GM12878 (cell line): ENCODE results near the gene ZNF407. TPM values are rescaled to one million over a fixed set of nuclear protein-coding genes. Genes with fewer than 3 reads are reported as not detected.

Source experiments
- ATAC-seq: fragments of 200-7000 bp; cut with Tn5 transposase; 3 replicates; pipeline ENCODE4 v1.9.1; 2020; ENCODE audit warnings: mild to moderate bottlenecking, moderate library complexity
- BruUV-seq: library from RNA; stranded (reverse); fragments of 400-500 nt; replicated peaks from 2 replicates; lab custom pipeline; 2021; lab: Mats Ljungman, UMichigan
- CTCF ChIA-PET: fragments of 300-600 bp; sonication (Branson Sonifier 250); formaldehyde crosslinking; extraction: SDS; loops from one replicate; lab custom pipeline; 2021; ENCODE audit warnings: inconsistent platforms; lab: Yijun Ruan, JAX
- POLR2A ChIA-PET: fragments of 350-600 bp; formaldehyde crosslinking; extraction: SDS; loops from one replicate; lab custom pipeline; 2021; ENCODE audit warnings: inconsistent platforms; lab: Charles Lee
- RAD21 ChIA-PET: fragments of 300-600 bp; sonication (Branson Sonifier 250); formaldehyde crosslinking; loops from one replicate; lab custom pipeline; 2023; ENCODE audit warnings: antibody characterized with exemption; ENCODE audit not compliant: unreplicated experiment; lab: Charles Lee
- SMC1A ChIA-PET: fragments of 300-600 bp; sonication (Branson Sonifier 250); formaldehyde crosslinking; loops from one replicate; lab custom pipeline; 2023; ENCODE audit not compliant: unreplicated experiment, uncharacterized antibody; lab: Charles Lee
- DNase-seq: peaks from one replicate; pipeline ENCODE4 v3.0.0-alpha.2; 2011; ENCODE audit warnings: low read depth, low spot score
- FAIRE-seq: peaks from 3 replicates; lab custom pipeline; 2011; peaks lifted over from hg19 to GRCh38; lab: Jason Lieb, UNC
- H2AFZ ChIP-seq: 2 replicates; pipeline ENCODE4 v1.6.0; 2011; ENCODE audit warnings: low read depth, low read length, control low read depth; ENCODE audit not compliant: control insufficient read depth
- H3K27ac ChIP-seq: 2 replicates; pipeline ENCODE4 v1.5.1; 2011; ENCODE audit warnings: control low read depth; ENCODE audit not compliant: control insufficient read depth, insufficient read depth
- H3K27me3 ChIP-seq, 2 experiments: replicated peaks in 1 of 2; 2 replicates each; pipeline versions ENCODE4 v1.6.0 to v1.6.1; 2011; ENCODE audit warnings: low read length in 1 of 2; ENCODE audit not compliant: control insufficient read depth in 2 of 2, insufficient read depth in 2 of 2
- H3K36me3 ChIP-seq, 2 experiments: 2 replicates each; pipeline ENCODE4 v1.5.1; 2011; ENCODE audit warnings: low read length in 1 of 2; ENCODE audit not compliant: control insufficient read depth in 2 of 2, insufficient read depth in 2 of 2
- H3K4me1 ChIP-seq: 2 replicates; pipeline ENCODE4 v1.6.1; 2011; ENCODE audit warnings: mild to moderate bottlenecking, low read length, moderate library complexity, mixed read lengths; ENCODE audit not compliant: control insufficient read depth, insufficient read depth
- H3K4me2 ChIP-seq: 2 replicates; pipeline ENCODE4 v1.6.0; 2011; ENCODE audit warnings: control low read depth; ENCODE audit not compliant: control insufficient read depth, insufficient read depth
- H3K4me3 ChIP-seq: fragments of 200-600 bp; sonication (generic); 2 replicates; pipeline ENCODE4 v1.5.1; 2016
- H3K79me2 ChIP-seq: 2 replicates; pipeline ENCODE4 v1.6.0; 2011; ENCODE audit warnings: low read length; ENCODE audit not compliant: control insufficient read depth, insufficient read depth
- H3K9ac ChIP-seq: 2 replicates; pipeline ENCODE4 v1.8.0; 2011; ENCODE audit warnings: low read length, control low read depth, mixed read lengths; ENCODE audit not compliant: control insufficient read depth, insufficient read depth
- H3K9me3 ChIP-seq: replicated peaks from 3 replicates; pipeline ENCODE4 v1.5.1; 2011; ENCODE audit warnings: mild to moderate bottlenecking, low read length; ENCODE audit not compliant: control insufficient read depth, insufficient read depth
- H4K20me1 ChIP-seq: 2 replicates; pipeline ENCODE4 v1.6.0; 2011; ENCODE audit not compliant: control insufficient read depth, insufficient read depth
- ATF2 ChIP-seq: IDR thresholded peaks from 2 replicates; pipeline ENCODE4 v1.6.1; 2012; ENCODE audit warnings: low read length, inconsistent platforms
- CBX3 ChIP-seq: fragments of 200-600 bp; sonication (generic); IDR thresholded peaks from 2 replicates; pipeline ENCODE4 v1.6.1; 2016; ENCODE audit warnings: low read depth, borderline replicate concordance
- CREB1 ChIP-seq: IDR thresholded peaks from 2 replicates; pipeline ENCODE4 v1.6.1; 2012; ENCODE audit warnings: low read depth, mild to moderate bottlenecking, inconsistent platforms
- EZH2 ChIP-seq: IDR thresholded peaks from 2 replicates; pipeline ENCODE4 v1.6.1; 2012; ENCODE audit warnings: low read depth, mild to moderate bottlenecking, control low read depth, inconsistent platforms, low read length, borderline replicate concordance; ENCODE audit not compliant: control insufficient read depth
- FOXK2 ChIP-seq: fragments of 450-650 bp; IDR thresholded peaks from 2 replicates; pipeline ENCODE4 v1.6.1; 2017; ENCODE audit warnings: mild to moderate bottlenecking, moderate library complexity
- KDM1A ChIP-seq: fragments of 200-600 bp; sonication (generic); IDR thresholded peaks from 2 replicates; pipeline ENCODE4 v1.6.1; 2016; ENCODE audit warnings: borderline replicate concordance
- MYC ChIP-seq: IDR thresholded peaks from 2 replicates; pipeline ENCODE4 v1.6.1; 2011; ENCODE audit warnings: mild to moderate bottlenecking, low read length, moderate library complexity, inconsistent platforms; ENCODE audit not compliant: insufficient read depth, insufficient replicate concordance, insufficient read length, severe bottlenecking
- NFIC ChIP-seq: IDR thresholded peaks from 2 replicates; pipeline ENCODE4 v1.6.1; 2012; ENCODE audit warnings: low read depth, mild to moderate bottlenecking, inconsistent platforms, low read length, moderate library complexity
- NRF1 ChIP-seq: conservative IDR thresholded peaks from 2 replicates; pipeline ENCODE4 v1.6.1; 2011; ENCODE audit warnings: mild to moderate bottlenecking, low read depth, low read length, improper control_type of control experiment
- PML ChIP-seq: IDR thresholded peaks from 2 replicates; pipeline ENCODE4 v1.6.1; 2012; ENCODE audit warnings: low read length, inconsistent platforms
- RAD21 ChIP-seq: IDR thresholded peaks from 2 replicates; pipeline ENCODE4 v1.6.1; 2011; ENCODE audit warnings: mild to moderate bottlenecking, low read depth, low read length, moderate library complexity; ENCODE audit not compliant: insufficient read depth
- RCOR1 ChIP-seq: conservative IDR thresholded peaks from 2 replicates; pipeline ENCODE4 v1.6.1; 2012; ENCODE audit warnings: low read depth, low read length, improper control_type of control experiment
- SMAD1 ChIP-seq: fragments of 450-650 bp; IDR thresholded peaks from 2 replicates; pipeline ENCODE4 v1.6.1; 2018; ENCODE audit warnings: mild to moderate bottlenecking, low read depth; ENCODE audit not compliant: partially characterized antibody
- SMAD5 ChIP-seq: IDR thresholded peaks from 2 replicates; pipeline ENCODE4 v1.6.1; 2016; ENCODE audit warnings: antibody characterized with exemption, low read depth
- SPI1 ChIP-seq: IDR thresholded peaks from 2 replicates; pipeline ENCODE4 v1.6.1; 2011; ENCODE audit warnings: low read depth, mild to moderate bottlenecking, low read length, moderate library complexity, borderline replicate concordance; ENCODE audit not compliant: insufficient read depth
- SRF ChIP-seq, 2 experiments: IDR thresholded peaks; 2 replicates each; pipeline ENCODE4 v1.6.1; 2011; ENCODE audit warnings: low read depth in 2 of 2, low read length in 2 of 2, mild to moderate bottlenecking in 1 of 2, moderate library complexity in 1 of 2
- TCF3 ChIP-seq: IDR thresholded peaks from 2 replicates; pipeline ENCODE4 v1.6.1; 2012; ENCODE audit warnings: low read depth, mild to moderate bottlenecking, low read length, borderline replicate concordance; ENCODE audit not compliant: insufficient read depth
- TCF7 ChIP-seq: IDR thresholded peaks from 2 replicates; pipeline ENCODE4 v1.6.1; 2014; ENCODE audit warnings: antibody characterized with exemption, borderline replicate concordance
- YBX1 ChIP-seq: fragments of 450-650 bp; IDR thresholded peaks from 2 replicates; pipeline ENCODE4 v1.6.1; 2016; ENCODE audit warnings: antibody characterized with exemption
- WGBS: methylation state at CpG from one replicate; pipeline ENCODE4 v1.1.6; 2016; ENCODE audit warnings: low lambda C conversion rate; ENCODE audit not compliant: insufficient replicate concordance, insufficient coverage; ENCODE audit errors: missing lambda C conversion rate; 5-methylcytosine and 5-hydroxymethylcytosine counted together
- in situ Hi-C: fragments of 300-500 bp; cut with MboI; formaldehyde crosslinking; loops from 9 replicates; pipeline ENCODE4 v1.14.3; 2018; ENCODE audit warnings: mixed read lengths
- intact Hi-C: fragments of 100-400 bp; cut with micrococcal nuclease; formaldehyde crosslinking; loops from one replicate; pipeline ENCODE4 v1.14.2; 2022; ENCODE audit not compliant: unreplicated experiment
- polyA plus RNA-seq, 11 experiments: library from polyadenylated mRNA; depleted of rRNA in 4 of 11; unstranded in 6 of 11; stranded (reverse) in 5 of 11; fragments of >200 nt; fragmentation: Nextera tagmentation in 4 of 11; fragmentation: Illumina TruSeq in 1 of 11; extraction: Ambion mirVana in 4 of 11; extraction: Trizol in 1 of 11; gene quantifications; 1 replicate in 1 of 11; 2 replicates in 10 of 11; pipeline versions ENCODE4 v1.2.1 to v1.2.3, GENCODE V29; 2011 to 2016; ENCODE audit warnings: inconsistent platforms in 2 of 11, missing spikeins in 2 of 11, low read depth in 1 of 11
- total RNA-seq, 4 experiments: library from RNA; depleted of rRNA in 3 of 4; stranded (reverse); fragments of >200 nt in 3 of 4; fragmentation: Illumina TruSeq in 1 of 4; extraction: Trizol in 1 of 4; gene quantifications; 2 replicates each; pipeline versions ENCODE4 v1.2.1 to v1.2.3, GENCODE V29; 2013 to 2021
- TF ChIP-seq, protein P1 (sequence below): fragments of 450-650 bp; IDR thresholded peaks from 2 replicates; pipeline ENCODE4 v1.6.1; 2017; ENCODE audit warnings: borderline replicate concordance
- TF ChIP-seq, protein P2 (sequence below): IDR thresholded peaks from 2 replicates; pipeline ENCODE4 v1.6.1; 2011; ENCODE audit warnings: low read depth, mild to moderate bottlenecking, low read length, moderate library complexity, borderline replicate concordance; ENCODE audit errors: extremely low read depth

Gene ZNF407
- total and polyA plus RNA-seq, 10 of the 15 experiments (the other 5 are each of a cell fraction or from before 2014, with no cell fraction given): 0.69 to 11.6 (median 5.3) TPM

GRCh38 chr18:75016025-75016717, 418.5 kb downstream of the ZNF407 start:
- DNase-seq (peak; percentile 28), FAIRE-seq (no peak), ATAC-seq (peak; percentile 96)
- 64% methylated on average over 7 of the region's 7 CpGs for WGBS
- SMC1A ChIA-PET: interaction anchor here (0.9 to 4.4 kb wide), 10 partner anchors 9 to 69 kb away, joined by 3 to 26 read pairs (median 4); no protein-coding TSS in a partner anchor
- H3K79me2 ChIP-seq: no peaks in the 10 kb centered on the region
- H3K9me3 ChIP-seq: no peaks in the 10 kb centered on the region
- no peak overlapping the region for H3K9ac ChIP-seq
- peak overlapping the region; percentile 45 for H2AFZ ChIP-seq
- peak overlapping the region; percentile 19; the same call in 1 of the 2 replicates for H3K4me2 ChIP-seq
- CTCF ChIA-PET: interaction anchor here (0.7 to 2.5 kb wide), 4 partner anchors 9 to 20 kb away, joined by 3 to 8 read pairs (median 4); no protein-coding TSS in a partner anchor
- H4K20me1 ChIP-seq: no peaks in the 10 kb centered on the region
- POLR2A ChIA-PET: interaction anchor here (0.7 to 0.9 kb wide), 3 partner anchors 22 to 59 kb away, joined by 3 to 4 read pairs (median 3); no protein-coding TSS in a partner anchor
- no peaks in the 10 kb centered on the region for H3K27me3 ChIP-seq
- BruUV-seq: no TSS peak
- in situ Hi-C loops (no loop called here), intact Hi-C loops (no loop called here)
- H3K36me3 ChIP-seq: no peaks in the 10 kb centered on the region
- peak overlapping the region; percentile 72 for H3K27ac ChIP-seq
- H3K4me3 ChIP-seq: no peak overlapping the region
- H3K4me1 ChIP-seq: peaks cover 8% of the 10 kb centered on the region; the same call in 1 of the 2 replicates
- RAD21 ChIA-PET: interaction anchor here (0.8 to 2.3 kb wide), 6 partner anchors 19 to 157 kb away, joined by 3 to 9 read pairs (median 4); no protein-coding TSS in a partner anchor
- TF ChIP-seq YBX1 (no peak), SPI1 (peak; percentile 83), EZH2 (no peak), SMAD1 (no peak), PML (peak; percentile 50; the same call in 1 of the 2 replicates), RAD21 (no peak), TCF3 (no peak), TCF7 (no peak), CREB1 (peak; percentile 62; the same call in 1 of the 2 replicates), MYC (no peak), SMAD5 (no peak), RCOR1 (no peak), CBX3 (no peak), NRF1 (no peak), SRF (IDR thresholded peaks at IDR 0.05; ENCODE audit: low read depth in 2 of 2, low read length in 2 of 2) (peak in 1 of 2 experiments; percentile 92; a peak in 2 of 4 replicates), FOXK2 (no peak), NFIC (peak; percentile 91), ATF2 (peak; percentile 65), KDM1A (no peak)
- TF ChIP-seq, protein P1, sequence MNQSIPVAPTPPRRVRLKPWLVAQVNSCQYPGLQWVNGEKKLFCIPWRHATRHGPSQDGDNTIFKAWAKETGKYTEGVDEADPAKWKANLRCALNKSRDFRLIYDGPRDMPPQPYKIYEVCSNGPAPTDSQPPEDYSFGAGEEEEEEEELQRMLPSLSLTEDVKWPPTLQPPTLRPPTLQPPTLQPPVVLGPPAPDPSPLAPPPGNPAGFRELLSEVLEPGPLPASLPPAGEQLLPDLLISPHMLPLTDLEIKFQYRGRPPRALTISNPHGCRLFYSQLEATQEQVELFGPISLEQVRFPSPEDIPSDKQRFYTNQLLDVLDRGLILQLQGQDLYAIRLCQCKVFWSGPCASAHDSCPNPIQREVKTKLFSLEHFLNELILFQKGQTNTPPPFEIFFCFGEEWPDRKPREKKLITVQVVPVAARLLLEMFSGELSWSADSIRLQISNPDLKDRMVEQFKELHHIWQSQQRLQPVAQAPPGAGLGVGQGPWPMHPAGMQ: no peak
- TF ChIP-seq, protein P2, sequence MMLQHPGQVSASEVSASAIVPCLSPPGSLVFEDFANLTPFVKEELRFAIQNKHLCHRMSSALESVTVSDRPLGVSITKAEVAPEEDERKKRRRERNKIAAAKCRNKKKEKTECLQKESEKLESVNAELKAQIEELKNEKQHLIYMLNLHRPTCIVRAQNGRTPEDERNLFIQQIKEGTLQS: no peak
